Activated CD4-positive, CD25-positive, alpha-beta regulatory T cell treated with anti-CD3 and anti-CD28 coated beads, Interleukin-2, amount 50 U/mL, for 72 hours (primary cell): ENCODE data around the gene ABI3BP.

Experiments
- DNase-seq: peaks from one replicate; pipeline ENCODE4 v3.0.0; 2021

The ABI3BP gene

GRCh38 chr3:100879195-100879810 lies 113.9 kb downstream of the ABI3BP start:
- DNase-seq, result no peak

GRCh38 chr3:100877286-100877685 lies 115.9 kb downstream of the ABI3BP start:
- DNase-seq, result no peak

- DNase-seq, result no peak
Observed at GRCh38 chr3:100875239-100875638, 118.0 kb downstream of the ABI3BP start.

- no peak for DNase-seq
Observed at GRCh38 chr3:100873611-100874010, 119.6 kb downstream of the ABI3BP start.

- DNase-seq, result no peak
Observed at GRCh38 chr3:100871306-100871705, 121.9 kb downstream of the ABI3BP start.

GRCh38 chr3:100869787-100870186 lies 123.4 kb downstream of the ABI3BP start:
- no peak for DNase-seq

- no peak for DNase-seq
Observed at GRCh38 chr3:100868894-100869293, 124.3 kb downstream of the ABI3BP start.

GRCh38 chr3:100868096-100868495 lies 125.1 kb downstream of the ABI3BP start:
- no peak for DNase-seq

- DNase-seq, result no peak
Observed at GRCh38 chr3:100865442-100865841, 127.8 kb downstream of the ABI3BP start.

GRCh38 chr3:100864471-100865250 lies 128.6 kb downstream of the ABI3BP start:
- no peak for DNase-seq

- no peak for DNase-seq
Observed at GRCh38 chr3:100857863-100858262, 135.4 kb downstream of the ABI3BP start.

GRCh38 chr3:100856821-100857220 lies 136.4 kb downstream of the ABI3BP start:
- no peak for DNase-seq

- no peak for DNase-seq
Observed at GRCh38 chr3:100852840-100853239, 140.4 kb downstream of the ABI3BP start.

- no peak for DNase-seq
Observed at GRCh38 chr3:100850701-100851100, 142.5 kb downstream of the ABI3BP start.

GRCh38 chr3:100850156-100850555 lies 143.1 kb downstream of the ABI3BP start:
- no peak for DNase-seq

- DNase-seq, result no peak
Observed at GRCh38 chr3:100844063-100844936, 148.9 kb downstream of the ABI3BP start.

- no peak for DNase-seq
Observed at GRCh38 chr3:100838157-100838556, 155.1 kb downstream of the ABI3BP start.

GRCh38 chr3:100836661-100837060 lies 156.6 kb downstream of the ABI3BP start:
- DNase-seq, result no peak

- DNase-seq, result no peak
Observed at GRCh38 chr3:100834332-100834731, 158.9 kb downstream of the ABI3BP start.

- no peak for DNase-seq
Observed at GRCh38 chr3:100833483-100833882, 159.7 kb downstream of the ABI3BP start.

GRCh38 chr3:100831629-100832028 lies 161.6 kb downstream of the ABI3BP start:
- no peak for DNase-seq

GRCh38 chr3:100830931-100831330 lies 162.3 kb downstream of the ABI3BP start:
- no peak for DNase-seq

- no peak for DNase-seq
Observed at GRCh38 chr3:100825574-100825973, 167.6 kb downstream of the ABI3BP start.

GRCh38 chr3:100815583-100815982 lies 177.6 kb downstream of the ABI3BP start:
- no peak for DNase-seq
